GM12878 (cell line): Measurements from ENCODE around the gene PCARE. TPM values are rescaled to one million over a fixed set of nuclear protein-coding genes. Genes with fewer than 3 reads are reported as not detected.

Experiments
- ATAC-seq: fragments of 200-7000 bp; cut with Tn5 transposase; 3 replicates; pipeline ENCODE4 v1.9.1; 2020; ENCODE audit warnings: mild to moderate bottlenecking, moderate library complexity
- BruUV-seq: library from RNA; stranded (reverse); fragments of 400-500 nt; replicated peaks from 2 replicates; lab custom pipeline; 2021; lab: Mats Ljungman, UMichigan
- CTCF ChIA-PET: fragments of 300-600 bp; sonication (Branson Sonifier 250); formaldehyde crosslinking; extraction: SDS; loops from one replicate; lab custom pipeline; 2021; ENCODE audit warnings: inconsistent platforms; lab: Yijun Ruan, JAX
- POLR2A ChIA-PET: fragments of 350-600 bp; formaldehyde crosslinking; extraction: SDS; loops from one replicate; lab custom pipeline; 2021; ENCODE audit warnings: inconsistent platforms; lab: Charles Lee
- RAD21 ChIA-PET: fragments of 300-600 bp; sonication (Branson Sonifier 250); formaldehyde crosslinking; loops from one replicate; lab custom pipeline; 2023; ENCODE audit warnings: antibody characterized with exemption; ENCODE audit not compliant: unreplicated experiment; lab: Charles Lee
- SMC1A ChIA-PET: fragments of 300-600 bp; sonication (Branson Sonifier 250); formaldehyde crosslinking; loops from one replicate; lab custom pipeline; 2023; ENCODE audit not compliant: unreplicated experiment, uncharacterized antibody; lab: Charles Lee
- DNase-seq: peaks from one replicate; pipeline ENCODE4 v3.0.0-alpha.2; 2011; ENCODE audit warnings: low read depth, low spot score
- FAIRE-seq: peaks from 3 replicates; lab custom pipeline; 2011; peaks lifted over from hg19 to GRCh38; lab: Jason Lieb, UNC
- H2AFZ ChIP-seq: 2 replicates; pipeline ENCODE4 v1.6.0; 2011; ENCODE audit warnings: low read depth, low read length, control low read depth; ENCODE audit not compliant: control insufficient read depth
- H3K27ac ChIP-seq: 2 replicates; pipeline ENCODE4 v1.5.1; 2011; ENCODE audit warnings: control low read depth; ENCODE audit not compliant: control insufficient read depth, insufficient read depth
- H3K27me3 ChIP-seq, 2 experiments: replicated peaks in 1 of 2; 2 replicates each; pipeline versions ENCODE4 v1.6.0 to v1.6.1; 2011; ENCODE audit warnings: low read length in 1 of 2; ENCODE audit not compliant: control insufficient read depth in 2 of 2, insufficient read depth in 2 of 2
- H3K36me3 ChIP-seq, 2 experiments: 2 replicates each; pipeline ENCODE4 v1.5.1; 2011; ENCODE audit warnings: low read length in 1 of 2; ENCODE audit not compliant: control insufficient read depth in 2 of 2, insufficient read depth in 2 of 2
- H3K4me1 ChIP-seq: 2 replicates; pipeline ENCODE4 v1.6.1; 2011; ENCODE audit warnings: mild to moderate bottlenecking, low read length, moderate library complexity, mixed read lengths; ENCODE audit not compliant: control insufficient read depth, insufficient read depth
- H3K4me2 ChIP-seq: 2 replicates; pipeline ENCODE4 v1.6.0; 2011; ENCODE audit warnings: control low read depth; ENCODE audit not compliant: control insufficient read depth, insufficient read depth
- H3K4me3 ChIP-seq: fragments of 200-600 bp; sonication (generic); 2 replicates; pipeline ENCODE4 v1.5.1; 2016
- H3K79me2 ChIP-seq: 2 replicates; pipeline ENCODE4 v1.6.0; 2011; ENCODE audit warnings: low read length; ENCODE audit not compliant: control insufficient read depth, insufficient read depth
- H3K9ac ChIP-seq: 2 replicates; pipeline ENCODE4 v1.8.0; 2011; ENCODE audit warnings: low read length, control low read depth, mixed read lengths; ENCODE audit not compliant: control insufficient read depth, insufficient read depth
- H3K9me3 ChIP-seq: replicated peaks from 3 replicates; pipeline ENCODE4 v1.5.1; 2011; ENCODE audit warnings: mild to moderate bottlenecking, low read length; ENCODE audit not compliant: control insufficient read depth, insufficient read depth
- H4K20me1 ChIP-seq: 2 replicates; pipeline ENCODE4 v1.6.0; 2011; ENCODE audit not compliant: control insufficient read depth, insufficient read depth
- BMI1 ChIP-seq: fragments of 450-650 bp; IDR thresholded peaks from 2 replicates; pipeline ENCODE4 v1.6.1; 2016; ENCODE audit warnings: mild to moderate bottlenecking, moderate library complexity, borderline replicate concordance
- CHD2 ChIP-seq: IDR thresholded peaks from 2 replicates; pipeline ENCODE4 v1.6.1; 2011; ENCODE audit warnings: low read depth, low read length, improper control_type of control experiment, borderline replicate concordance
- KLF5 ChIP-seq: fragments of 450-650 bp; IDR thresholded peaks from 2 replicates; pipeline ENCODE4 v1.6.1; 2014; ENCODE audit warnings: mild to moderate bottlenecking; ENCODE audit not compliant: partially characterized antibody
- NRF1 ChIP-seq: conservative IDR thresholded peaks from 2 replicates; pipeline ENCODE4 v1.6.1; 2011; ENCODE audit warnings: mild to moderate bottlenecking, low read depth, low read length, improper control_type of control experiment
- PAX5 ChIP-seq: IDR thresholded peaks from 2 replicates; pipeline ENCODE4 v1.6.1; 2011; ENCODE audit warnings: low read depth, low read length, borderline replicate concordance
- PAX8 ChIP-seq: fragments of 450-650 bp; IDR thresholded peaks from 2 replicates; pipeline ENCODE4 v1.6.1; 2017; ENCODE audit warnings: mild to moderate bottlenecking, moderate library complexity
- RB1 ChIP-seq: fragments of 450-650 bp; formaldehyde crosslinking; IDR thresholded peaks from 2 replicates; pipeline ENCODE4 v1.6.1; 2017; ENCODE audit warnings: mild to moderate bottlenecking, borderline replicate concordance
- SP1 ChIP-seq: IDR thresholded peaks from one replicate; pipeline ENCODE4 v1.6.1; 2011; ENCODE audit warnings: low read depth, low read length
- TAF1 ChIP-seq: IDR thresholded peaks from 2 replicates; pipeline ENCODE4 v1.6.1; 2011; ENCODE audit warnings: mild to moderate bottlenecking, low read depth, low read length, borderline replicate concordance
- YY1 ChIP-seq: IDR thresholded peaks from 2 replicates; pipeline ENCODE4 v1.6.1; 2011; ENCODE audit warnings: low read depth, mild to moderate bottlenecking, low read length
- ZNF24 ChIP-seq: fragments of 450-650 bp; IDR thresholded peaks from 2 replicates; pipeline ENCODE4 v1.6.1; 2017; ENCODE audit warnings: antibody characterized with exemption, mild to moderate bottlenecking
- WGBS: methylation state at CpG from one replicate; pipeline ENCODE4 v1.1.6; 2016; ENCODE audit warnings: low lambda C conversion rate; ENCODE audit not compliant: insufficient replicate concordance, insufficient coverage; ENCODE audit errors: missing lambda C conversion rate; 5-methylcytosine and 5-hydroxymethylcytosine counted together
- in situ Hi-C: fragments of 300-500 bp; cut with MboI; formaldehyde crosslinking; loops from 9 replicates; pipeline ENCODE4 v1.14.3; 2018; ENCODE audit warnings: mixed read lengths
- intact Hi-C: fragments of 100-400 bp; cut with micrococcal nuclease; formaldehyde crosslinking; loops from one replicate; pipeline ENCODE4 v1.14.2; 2022; ENCODE audit not compliant: unreplicated experiment
- polyA plus RNA-seq, 11 experiments: library from polyadenylated mRNA; depleted of rRNA in 4 of 11; unstranded in 6 of 11; stranded (reverse) in 5 of 11; fragments of >200 nt; fragmentation: Nextera tagmentation in 4 of 11; fragmentation: Illumina TruSeq in 1 of 11; extraction: Ambion mirVana in 4 of 11; extraction: Trizol in 1 of 11; gene quantifications; 1 replicate in 1 of 11; 2 replicates in 10 of 11; pipeline versions ENCODE4 v1.2.1 to v1.2.3, GENCODE V29; 2011 to 2016; ENCODE audit warnings: inconsistent platforms in 2 of 11, missing spikeins in 2 of 11, low read depth in 1 of 11
- total RNA-seq, 4 experiments: library from RNA; depleted of rRNA in 3 of 4; stranded (reverse); fragments of >200 nt in 3 of 4; fragmentation: Illumina TruSeq in 1 of 4; extraction: Trizol in 1 of 4; gene quantifications; 2 replicates each; pipeline versions ENCODE4 v1.2.1 to v1.2.3, GENCODE V29; 2013 to 2021
- TF ChIP-seq, protein P1 (sequence below): fragments of 450-650 bp; IDR thresholded peaks from 2 replicates; pipeline ENCODE4 v1.6.1; 2016; ENCODE audit warnings: mild to moderate bottlenecking, moderate library complexity, borderline replicate concordance
- TF ChIP-seq, protein P2 (sequence below): IDR thresholded peaks from 2 replicates; pipeline ENCODE4 v1.6.1; 2011; ENCODE audit warnings: low read depth, mild to moderate bottlenecking, low read length, moderate library complexity, borderline replicate concordance; ENCODE audit errors: extremely low read depth

PCARE gene
- total and polyA plus RNA-seq, 10 of the 15 experiments (the other 5 are each of a cell fraction or from before 2014, with no cell fraction given), result 0.04 to 0.08 (median 0.06) TPM; not detected in 5

DNA sequence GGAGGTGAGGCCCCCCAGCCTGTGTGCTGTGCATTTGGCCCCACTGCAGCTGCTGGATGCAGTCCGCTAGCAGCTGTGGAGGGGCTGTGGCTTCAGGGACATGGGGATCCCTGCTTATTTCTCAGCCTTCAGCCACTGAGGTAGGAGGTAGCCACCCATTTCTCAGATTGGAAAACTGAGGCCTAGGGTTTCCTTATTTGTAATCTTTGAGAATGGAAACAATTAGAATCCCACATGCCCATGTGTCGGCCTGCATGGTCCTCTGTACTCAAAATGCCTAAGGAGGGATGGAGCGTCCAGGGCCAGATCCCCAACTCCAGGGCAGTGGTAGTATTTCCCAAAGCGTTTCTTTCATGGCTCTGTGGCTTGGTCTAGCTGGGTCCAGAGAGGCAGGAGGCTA lies 51.1 kb downstream of the PCARE start (continued):
- TF ChIP-seq, protein P1, sequence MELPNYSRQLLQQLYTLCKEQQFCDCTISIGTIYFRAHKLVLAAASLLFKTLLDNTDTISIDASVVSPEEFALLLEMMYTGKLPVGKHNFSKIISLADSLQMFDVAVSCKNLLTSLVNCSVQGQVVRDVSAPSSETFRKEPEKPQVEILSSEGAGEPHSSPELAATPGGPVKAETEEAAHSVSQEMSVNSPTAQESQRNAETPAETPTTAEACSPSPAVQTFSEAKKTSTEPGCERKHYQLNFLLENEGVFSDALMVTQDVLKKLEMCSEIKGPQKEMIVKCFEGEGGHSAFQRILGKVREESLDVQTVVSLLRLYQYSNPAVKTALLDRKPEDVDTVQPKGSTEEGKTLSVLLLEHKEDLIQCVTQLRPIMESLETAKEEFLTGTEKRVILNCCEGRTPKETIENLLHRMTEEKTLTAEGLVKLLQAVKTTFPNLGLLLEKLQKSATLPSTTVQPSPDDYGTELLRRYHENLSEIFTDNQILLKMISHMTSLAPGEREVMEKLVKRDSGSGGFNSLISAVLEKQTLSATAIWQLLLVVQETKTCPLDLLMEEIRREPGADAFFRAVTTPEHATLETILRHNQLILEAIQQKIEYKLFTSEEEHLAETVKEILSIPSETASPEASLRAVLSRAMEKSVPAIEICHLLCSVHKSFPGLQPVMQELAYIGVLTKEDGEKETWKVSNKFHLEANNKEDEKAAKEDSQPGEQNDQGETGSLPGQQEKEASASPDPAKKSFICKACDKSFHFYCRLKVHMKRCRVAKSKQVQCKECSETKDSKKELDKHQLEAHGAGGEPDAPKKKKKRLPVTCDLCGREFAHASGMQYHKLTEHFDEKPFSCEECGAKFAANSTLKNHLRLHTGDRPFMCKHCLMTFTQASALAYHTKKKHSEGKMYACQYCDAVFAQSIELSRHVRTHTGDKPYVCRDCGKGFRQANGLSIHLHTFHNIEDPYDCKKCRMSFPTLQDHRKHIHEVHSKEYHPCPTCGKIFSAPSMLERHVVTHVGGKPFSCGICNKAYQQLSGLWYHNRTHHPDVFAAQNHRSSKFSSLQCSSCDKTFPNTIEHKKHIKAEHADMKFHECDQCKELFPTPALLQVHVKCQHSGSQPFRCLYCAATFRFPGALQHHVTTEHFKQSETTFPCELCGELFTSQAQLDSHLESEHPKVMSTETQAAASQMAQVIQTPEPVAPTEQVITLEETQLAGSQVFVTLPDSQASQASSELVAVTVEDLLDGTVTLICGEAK, result no peak

DNA sequence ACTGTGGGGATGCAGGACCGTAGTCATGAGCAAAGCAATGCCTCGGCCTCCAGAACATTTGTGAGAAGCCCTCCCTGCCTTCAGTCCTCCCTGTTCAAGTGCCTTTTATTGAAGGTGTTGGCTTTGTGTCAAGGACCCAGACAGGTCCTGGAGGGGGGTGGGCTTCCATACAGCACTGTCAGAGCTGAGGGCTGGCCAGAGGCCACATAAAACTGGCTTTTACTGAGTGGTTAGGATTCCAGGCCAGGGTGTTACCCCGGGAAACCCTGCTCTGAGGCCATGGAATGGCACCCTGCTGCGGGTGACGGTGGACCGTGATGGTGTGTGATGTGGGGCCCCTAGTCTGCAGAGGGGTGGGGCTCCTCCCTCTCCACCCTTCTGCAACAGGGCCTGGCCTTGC lies 51.6 kb downstream of the PCARE start:
- no peak for TF ChIP-seq CHD2
- no peak for TF ChIP-seq BMI1
- no peak for TF ChIP-seq NRF1
- no peak for TF ChIP-seq ZNF24
- no peak for TF ChIP-seq TAF1
- TF ChIP-seq YY1, result no peak
- TF ChIP-seq, protein P2, sequence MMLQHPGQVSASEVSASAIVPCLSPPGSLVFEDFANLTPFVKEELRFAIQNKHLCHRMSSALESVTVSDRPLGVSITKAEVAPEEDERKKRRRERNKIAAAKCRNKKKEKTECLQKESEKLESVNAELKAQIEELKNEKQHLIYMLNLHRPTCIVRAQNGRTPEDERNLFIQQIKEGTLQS, result no peak
- no peak for TF ChIP-seq SP1
- no peak for TF ChIP-seq RB1
- TF ChIP-seq KLF5, result no peak
- TF ChIP-seq PAX5, result no peak
- no peak for TF ChIP-seq PAX8
- ATAC-seq (no peak), DNase-seq (no peak), FAIRE-seq (no peak)
- Histone ChIP-seq H3K4me1 (no peaks in the 10 kb centered on the region), H3K4me2 (no peak overlapping the region), H2AFZ (no peak overlapping the region), H3K27me3 (0 out of 4 replicates have a peak, but pooled peaks cover 0 to 3% of the 10 kb centered on the region in 2 experiments), H4K20me1 (no peaks in the 10 kb centered on the region), H3K4me3 (no peak overlapping the region), H3K9me3 (no peaks in the 10 kb centered on the region), H3K36me3 (no peaks in the 10 kb centered on the region), H3K27ac (no peak overlapping the region), H3K9ac (no peak overlapping the region), H3K79me2 (no peaks in the 10 kb centered on the region)
- intact Hi-C loops (no loop called here), in situ Hi-C loops (no loop called here)
- RAD21 ChIA-PET, result no interaction called here
- WGBS, result 71% methylated on average over 6 of the region's 6 CpGs
- SMC1A ChIA-PET, result no interaction called here
- BruUV-seq, result no TSS peak
- POLR2A ChIA-PET, result no interaction called here
- CTCF ChIA-PET, result no interaction called here
